HuH-7 (cell line): ENCODE results near the gene KRTAP5-9.
"Not testable (repeated sequence)": the region's sequence is repeated elsewhere in the genome, so short reads cannot be mapped to it uniquely, and the experiment has no call there.

Experiments used
- DNase-seq: peaks from one replicate; pipeline ENCODE4 v3.0.0; 2011; ENCODE audit warnings: low spot score

The KRTAP5-9 gene

DNA sequence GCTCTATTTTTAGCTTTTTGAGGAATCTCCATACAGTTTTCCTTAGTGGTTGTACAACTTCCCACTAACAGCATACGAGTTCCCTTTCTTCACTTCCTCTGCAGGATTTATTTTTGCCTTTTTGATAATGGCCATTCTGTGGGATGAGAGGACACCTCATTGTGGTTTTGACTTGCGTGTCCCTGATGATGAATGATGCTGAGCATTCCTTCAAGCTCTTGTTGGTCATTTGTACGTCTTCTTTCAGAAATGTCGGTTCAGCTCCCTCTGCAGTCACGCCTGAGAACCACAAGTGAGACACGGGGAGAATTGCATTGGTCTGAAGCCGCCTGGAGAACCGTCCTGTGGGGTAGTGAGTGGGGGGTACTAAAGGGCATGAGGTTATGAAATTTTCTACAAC, 15.2 kb downstream of the KRTAP5-9 start:
- peak; percentile 86 for DNase-seq

DNA sequence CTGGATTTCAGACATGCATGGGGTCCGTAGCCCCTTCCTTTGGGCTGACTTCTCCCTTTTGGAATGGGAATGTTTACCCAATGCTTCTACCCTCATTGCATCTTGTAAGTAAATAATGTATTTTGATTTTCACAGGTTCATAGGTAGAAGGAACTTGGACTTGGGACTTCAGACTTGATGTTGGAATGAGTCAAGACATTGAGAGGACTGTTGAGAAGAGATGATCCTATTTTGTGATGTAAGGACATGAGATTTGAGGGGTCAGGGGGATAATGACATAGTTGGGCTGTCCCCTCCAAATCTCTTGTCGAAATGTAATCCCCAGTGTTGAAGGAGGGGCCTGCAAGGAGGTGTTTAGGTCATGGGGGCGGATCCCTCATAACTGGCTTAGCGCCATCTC, 16.2 kb downstream of the KRTAP5-9 start:
- no peak for DNase-seq

DNA sequence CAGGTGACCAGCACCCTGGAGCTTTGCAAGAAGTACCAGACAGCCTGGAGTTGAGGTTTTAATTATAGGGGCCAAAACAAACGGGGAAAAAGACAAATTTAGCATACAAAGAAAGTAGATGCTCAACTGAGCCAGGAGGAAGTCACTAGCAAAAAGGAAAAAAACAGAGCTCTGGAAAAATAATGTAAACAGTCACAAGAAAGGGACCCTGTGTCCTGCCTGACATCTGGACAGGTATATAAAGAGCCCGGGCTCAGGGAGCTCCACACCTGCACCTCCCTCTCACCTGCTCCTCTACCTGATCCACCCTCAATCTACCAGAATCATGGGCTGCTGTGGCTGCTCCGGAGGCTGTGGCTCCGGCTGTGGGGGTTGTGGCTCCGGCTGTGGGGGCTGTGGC, 17.0 kb downstream of the KRTAP5-9 start, which contains the start of gene KRTAP5-10:
Gene KRTAP5-10 (plus strand): TSS at position 301 of the 400 bp plus-strand sequence. CDS start 25 bp downstream, at position 326.
- DNase-seq: no peak

DNA sequence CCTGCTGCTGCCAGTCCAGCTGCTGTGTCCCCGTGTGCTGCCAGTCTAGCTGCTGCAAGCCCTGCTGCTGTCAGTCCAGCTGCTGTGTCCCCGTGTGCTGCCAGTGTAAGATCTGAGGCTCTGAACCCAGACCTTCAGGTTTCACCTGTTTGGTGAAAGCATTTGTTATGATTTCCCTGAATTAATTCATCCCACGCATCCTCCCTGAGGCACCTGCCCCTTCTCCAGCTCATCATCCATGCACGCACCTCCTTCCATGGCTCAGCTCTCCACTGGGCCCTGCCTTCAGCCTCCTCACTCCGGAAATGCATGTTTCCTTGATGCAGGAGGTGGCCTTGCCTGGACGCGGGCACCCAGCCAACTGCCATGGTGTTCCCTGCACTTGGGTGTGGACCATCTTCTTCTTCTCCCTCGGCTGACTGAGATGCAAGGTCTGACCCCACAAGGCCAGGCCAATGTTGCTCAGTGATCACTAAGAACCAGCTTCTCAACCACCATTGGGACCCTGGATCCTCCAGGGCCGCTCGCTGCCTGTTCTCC, 17.9 kb downstream of the KRTAP5-9 start:
- DNase-seq: no peak

DNA sequence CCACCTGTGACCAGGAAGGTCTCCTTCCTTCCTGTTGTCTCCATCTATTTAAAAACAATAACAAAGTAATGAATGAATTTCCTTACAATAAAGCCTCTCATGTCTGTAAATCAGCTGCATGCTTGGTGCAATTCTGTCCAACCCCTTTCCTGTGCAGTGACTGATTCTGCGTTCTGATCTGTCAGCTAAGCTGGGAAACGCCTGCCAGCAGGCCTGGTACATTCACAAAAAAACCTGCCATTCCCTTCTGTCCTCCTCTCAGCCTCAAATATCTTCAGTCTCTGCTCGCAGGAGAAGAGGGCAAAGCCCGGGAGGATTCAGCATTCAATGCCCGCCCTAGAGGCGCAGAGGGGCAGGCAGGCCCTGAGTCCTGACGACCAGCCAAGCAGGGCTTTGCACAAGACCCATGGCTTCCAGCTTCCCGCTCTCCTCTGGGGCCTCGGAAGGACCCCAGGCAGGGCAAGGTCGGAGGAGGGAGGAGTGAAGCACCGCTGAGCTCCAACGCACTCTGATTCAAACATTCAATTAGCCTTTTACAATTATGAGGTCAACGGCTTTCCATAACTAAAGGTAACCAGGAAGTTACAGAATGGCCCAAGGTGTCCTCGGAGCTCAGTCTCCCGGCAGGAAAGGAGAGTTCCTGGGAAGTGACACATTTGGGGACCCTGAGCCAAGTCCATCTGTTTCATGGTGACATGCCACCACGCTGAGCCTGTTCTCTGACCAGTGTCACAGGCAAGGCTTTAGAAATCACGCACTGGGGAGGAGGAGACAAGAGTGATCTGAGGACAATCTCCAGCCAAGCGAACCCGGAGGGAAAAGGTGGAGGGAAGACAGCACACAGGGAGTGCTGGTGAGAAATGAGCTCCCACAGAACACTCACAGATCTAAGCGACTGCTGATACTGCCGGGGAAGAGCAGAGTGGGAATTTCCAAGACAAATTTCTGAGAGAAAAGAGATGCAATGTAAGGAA, 18.7 kb downstream of the KRTAP5-9 start:
- not testable (repeated sequence) for DNase-seq

DNA sequence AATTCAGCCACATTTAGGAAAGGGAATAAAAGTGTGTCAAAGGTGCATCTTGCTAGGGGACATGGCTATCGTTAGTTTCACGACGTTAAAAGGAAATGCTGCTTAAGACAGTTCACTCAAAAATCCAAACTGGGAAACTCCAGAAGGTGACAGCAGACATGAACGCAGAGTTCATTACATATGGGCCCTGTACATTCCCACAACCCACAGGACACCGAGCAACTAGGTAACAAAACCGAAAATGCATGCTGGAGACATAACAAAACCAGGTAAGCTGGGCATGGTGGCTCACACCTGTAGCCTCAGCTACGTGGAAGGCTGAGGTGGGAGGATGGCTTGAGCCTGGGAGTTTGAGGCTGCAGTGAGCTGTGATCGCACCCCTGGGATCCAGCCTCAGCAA, 19.4 kb downstream of the KRTAP5-9 start:
- DNase-seq: not testable (repeated sequence)

DNA sequence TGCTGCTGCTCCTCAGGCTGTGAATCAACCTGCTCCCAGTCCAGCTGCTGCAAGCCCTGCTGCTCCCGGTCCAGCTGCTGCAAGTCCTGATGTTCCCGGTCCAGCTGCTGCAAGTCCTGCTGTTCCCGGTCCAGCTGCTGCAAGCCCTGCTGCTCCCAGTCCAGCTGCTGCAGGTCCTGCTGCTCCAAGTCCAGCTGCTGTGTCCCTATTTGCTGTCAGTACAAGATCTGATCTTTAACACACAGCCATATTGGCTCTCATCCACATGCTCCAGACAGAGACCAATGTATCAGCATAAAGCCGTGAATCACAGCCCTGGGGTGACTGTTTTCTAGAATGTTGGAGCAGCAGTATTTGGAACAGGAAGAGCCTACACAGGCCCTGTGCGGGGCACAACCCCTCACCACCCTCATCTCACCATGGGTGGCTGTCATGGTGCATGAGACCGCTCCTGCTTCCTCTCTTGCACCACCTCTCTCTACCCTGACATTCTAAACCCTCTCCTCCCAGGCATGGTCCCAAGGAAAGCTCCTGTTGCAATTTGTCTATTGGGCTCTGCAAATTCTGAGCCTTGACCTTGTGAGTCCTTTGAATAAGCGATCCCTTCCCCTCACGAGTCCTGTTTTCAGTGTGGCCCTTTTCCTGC, 20.6 kb downstream of the KRTAP5-9 start:
- no peak for DNase-seq

DNA sequence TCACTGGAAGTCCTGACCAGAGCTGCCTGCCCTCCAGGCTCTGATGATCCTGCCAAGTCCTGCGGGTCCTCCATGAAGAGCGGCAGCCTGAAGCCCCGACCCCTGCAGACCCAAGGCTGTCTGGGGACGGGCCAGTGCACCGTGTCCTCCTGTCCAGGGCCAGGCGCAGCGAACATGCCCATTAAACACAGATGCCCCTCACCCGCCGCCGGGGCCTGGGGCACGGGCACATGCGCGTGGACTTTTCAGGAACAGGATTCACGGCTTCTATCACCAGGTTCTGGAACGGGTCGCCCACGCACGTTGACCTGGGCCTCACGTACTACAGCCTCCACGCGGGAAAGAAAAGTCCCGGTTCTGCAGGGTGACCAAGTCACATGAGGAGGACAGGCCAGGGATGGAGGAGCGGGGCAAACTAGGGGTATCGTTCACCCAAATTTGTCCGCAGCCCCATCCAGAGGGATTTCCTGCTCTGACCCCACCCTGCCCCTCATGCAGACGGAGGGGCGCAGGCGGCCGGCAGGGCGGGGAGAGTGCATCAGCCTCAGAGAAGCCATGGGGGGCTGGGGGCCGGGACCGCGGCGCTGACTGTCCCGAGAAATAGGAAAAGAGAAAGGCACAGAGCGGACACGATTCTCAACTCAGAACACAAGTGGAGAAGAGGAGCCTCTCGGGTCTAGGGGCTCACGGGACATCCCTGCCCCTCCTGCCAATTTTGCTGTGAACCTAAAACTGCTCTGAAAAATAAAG, 23.1 kb downstream of the KRTAP5-9 start:
- not testable (repeated sequence) for DNase-seq

DNA sequence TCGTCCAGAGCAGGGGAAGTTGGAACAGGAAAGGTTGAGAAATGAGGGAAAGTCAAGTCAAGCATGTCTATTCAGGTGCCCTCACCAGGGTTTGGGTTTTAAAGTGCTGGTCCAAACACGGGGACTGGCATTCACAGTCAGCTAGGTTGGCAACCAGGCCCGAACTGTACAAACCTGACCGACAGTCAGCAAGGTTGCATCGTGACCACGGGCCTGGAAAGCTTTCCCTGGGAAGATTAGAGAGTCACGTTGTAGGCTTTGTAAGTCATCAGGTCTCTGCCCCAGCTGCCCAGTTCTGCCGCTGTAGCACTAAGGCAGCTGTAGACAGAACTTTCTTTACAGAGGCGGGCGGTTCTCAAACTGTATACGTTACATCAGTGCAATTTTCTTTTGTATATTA, 24.6 kb downstream of the KRTAP5-9 start:
- DNase-seq: no peak

DNA sequence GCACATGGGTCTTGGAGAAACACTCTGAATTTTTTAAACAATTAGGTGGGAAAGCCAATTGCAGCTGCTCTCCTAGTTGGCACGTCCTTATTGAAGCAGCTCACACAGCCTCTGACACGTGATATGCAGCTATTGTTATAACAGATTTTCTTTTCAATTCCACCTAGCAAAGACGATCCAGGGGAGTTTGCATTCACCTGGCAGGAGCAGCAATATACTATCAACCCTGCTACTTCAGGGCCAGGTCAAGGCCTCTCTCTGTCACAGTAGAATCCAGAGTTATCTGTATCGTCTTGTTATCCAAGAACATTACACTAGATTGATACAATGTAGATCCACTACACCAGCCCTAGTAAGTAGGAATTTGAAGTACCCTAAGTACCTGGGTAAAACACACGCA, 26.2 kb downstream of the KRTAP5-9 start:
- DNase-seq: no peak

DNA sequence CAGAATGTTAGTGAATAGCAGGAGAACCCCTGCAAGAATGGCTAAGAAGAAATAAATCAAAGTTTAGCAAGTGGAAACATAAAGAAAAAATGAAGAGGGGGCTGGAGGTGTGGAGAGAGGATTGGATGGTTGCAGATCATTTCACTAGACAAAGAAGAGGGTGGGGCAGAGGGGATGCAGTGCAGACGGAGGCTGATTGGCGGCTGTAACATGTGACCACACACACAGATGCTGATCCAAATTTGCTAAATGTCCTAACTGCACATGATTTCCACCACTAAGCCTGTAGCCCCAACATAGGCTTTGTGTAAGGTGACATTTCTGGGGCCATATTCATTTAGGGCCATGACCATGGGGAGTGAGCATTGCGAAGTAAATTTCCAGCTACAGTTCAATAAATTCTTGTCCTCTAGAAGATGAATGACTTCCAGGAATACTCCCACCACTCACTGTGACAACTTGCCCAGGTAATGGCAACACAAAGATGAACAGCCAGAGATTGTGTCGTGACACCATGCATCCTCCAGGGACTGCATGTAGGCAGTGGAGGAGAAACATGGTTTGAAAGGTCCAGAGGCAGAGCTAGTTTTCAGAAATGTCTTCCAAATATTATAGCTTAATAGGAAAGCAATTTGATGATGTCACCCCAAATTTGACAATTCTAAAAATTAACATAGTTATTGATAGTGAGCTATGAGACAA, 27.7 kb downstream of the KRTAP5-9 start:
- no peak for DNase-seq

DNA sequence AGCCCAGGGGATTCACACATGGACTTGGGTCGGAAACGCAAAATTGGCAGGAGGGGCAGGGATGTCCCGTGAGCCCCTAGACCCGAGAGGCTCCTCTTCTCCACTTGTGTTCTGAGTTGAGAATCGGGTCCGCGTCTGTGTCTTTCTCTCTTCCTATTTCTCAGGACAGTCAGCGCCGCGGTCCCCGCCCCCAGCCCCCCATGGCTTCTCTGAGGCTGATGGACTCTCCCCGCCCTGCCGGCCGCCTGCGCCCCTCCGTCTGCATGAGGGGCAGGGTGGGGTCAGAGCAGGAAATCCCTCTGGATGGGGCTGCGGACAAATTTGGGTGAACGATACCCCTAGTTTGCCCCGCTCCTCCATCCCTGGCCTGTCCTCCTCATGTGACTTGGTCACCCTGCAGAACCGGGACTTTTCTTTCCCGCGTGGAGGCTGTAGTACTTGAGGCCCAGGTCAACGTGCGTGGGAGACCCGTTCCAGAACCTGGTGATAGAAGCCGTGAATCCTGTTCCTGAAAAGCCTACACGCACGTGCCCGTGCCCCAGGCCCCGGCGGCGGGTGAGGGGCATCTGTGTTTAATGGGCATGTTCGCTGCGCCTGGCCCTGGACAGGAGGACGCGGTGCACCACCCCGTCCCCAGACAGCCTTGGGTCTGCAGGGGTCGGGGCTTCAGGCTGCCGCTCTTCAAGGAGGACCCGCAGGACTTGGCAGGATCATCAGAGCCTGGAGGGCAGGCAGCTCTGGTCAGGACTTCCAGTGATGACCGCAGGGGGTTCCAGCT, 28.7 kb downstream of the KRTAP5-9 start:
- DNase-seq: not testable (repeated sequence)

DNA sequence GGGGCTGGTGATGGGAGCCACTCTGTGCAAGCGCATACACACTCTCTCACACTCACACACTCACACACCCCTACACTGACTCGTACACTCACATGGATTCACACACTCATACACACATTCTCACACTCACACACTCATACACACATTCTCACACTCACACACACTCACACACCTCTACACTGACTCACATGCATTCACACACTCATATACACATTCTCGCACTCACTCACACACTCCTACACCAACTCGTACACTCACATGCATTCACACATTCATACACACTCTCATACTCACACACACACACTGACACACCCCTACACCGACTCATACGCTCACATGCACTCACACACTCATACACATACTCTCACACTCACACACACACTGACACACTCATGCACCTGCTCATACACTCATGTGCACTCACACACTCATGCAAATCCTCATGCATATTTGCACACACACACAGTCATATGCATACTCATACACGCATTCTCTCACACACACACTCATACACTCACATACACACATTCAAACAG, 29.3 kb downstream of the KRTAP5-9 start:
- no peak for DNase-seq

DNA sequence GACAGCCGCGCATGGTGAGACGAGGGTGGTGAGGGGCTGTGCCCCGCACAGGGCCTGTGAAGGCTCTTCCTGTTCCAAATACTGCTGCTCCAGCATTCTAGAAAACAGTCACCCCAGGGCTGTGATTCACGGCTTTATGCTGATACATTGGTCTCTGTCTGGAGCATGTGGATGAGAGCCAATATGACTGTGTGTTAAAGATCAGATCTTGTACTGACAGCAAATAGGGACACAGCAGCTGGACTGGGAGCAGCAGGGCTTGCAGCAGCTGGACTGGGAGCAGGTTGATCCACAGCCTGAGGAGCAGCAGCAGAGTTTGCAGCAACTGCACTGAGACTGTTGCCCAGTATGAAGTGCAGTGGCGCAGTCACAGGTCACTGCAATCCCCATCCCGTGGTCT, 31.3 kb downstream of the KRTAP5-9 start:
- not testable (repeated sequence) for DNase-seq

DNA sequence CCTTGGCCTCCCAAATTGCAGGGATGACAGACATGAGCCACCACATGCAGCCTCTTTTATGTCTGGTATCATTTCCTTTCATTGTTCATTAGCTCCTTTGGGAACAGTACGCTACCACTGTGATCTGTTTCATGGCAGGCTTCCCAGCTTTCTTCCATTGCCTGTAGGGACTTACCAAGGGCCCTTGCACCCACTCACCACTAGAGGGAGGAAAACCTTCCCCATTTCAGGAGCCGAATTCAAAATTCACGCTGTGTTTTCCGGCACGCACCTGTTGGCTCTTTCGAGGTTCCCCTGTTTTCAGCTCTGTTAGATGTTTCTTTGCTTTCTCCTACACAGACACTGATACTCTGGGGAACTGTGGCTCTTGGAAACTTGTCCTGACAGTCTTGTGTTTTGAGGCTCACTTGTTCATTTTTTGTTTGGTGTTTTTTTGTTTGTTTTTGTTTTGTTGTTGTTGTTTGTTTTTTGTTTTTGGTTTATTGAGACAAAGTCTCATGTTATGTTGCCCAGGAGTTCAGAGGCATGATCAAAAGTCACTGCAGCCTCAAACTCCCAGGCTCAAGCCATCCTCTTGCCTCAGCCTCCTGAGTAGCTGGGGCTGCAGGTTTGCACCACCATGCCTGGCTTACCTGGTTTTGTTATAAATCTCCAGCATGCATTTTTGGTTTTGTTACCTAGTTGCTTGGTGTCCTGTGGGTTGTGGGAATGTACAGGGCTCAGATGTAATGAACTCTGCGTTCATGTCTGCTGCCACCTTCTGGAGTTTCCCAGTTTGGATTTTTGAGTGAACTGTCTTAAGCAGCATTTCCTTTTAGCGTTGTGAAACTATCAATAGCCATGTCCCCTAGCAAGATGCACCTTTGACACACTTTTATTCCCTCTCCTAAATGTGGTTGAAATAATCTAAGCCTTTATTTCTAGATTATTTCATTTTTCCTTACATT, 32.1 kb downstream of the KRTAP5-9 start:
- peak; percentile 81 for DNase-seq

DNA sequence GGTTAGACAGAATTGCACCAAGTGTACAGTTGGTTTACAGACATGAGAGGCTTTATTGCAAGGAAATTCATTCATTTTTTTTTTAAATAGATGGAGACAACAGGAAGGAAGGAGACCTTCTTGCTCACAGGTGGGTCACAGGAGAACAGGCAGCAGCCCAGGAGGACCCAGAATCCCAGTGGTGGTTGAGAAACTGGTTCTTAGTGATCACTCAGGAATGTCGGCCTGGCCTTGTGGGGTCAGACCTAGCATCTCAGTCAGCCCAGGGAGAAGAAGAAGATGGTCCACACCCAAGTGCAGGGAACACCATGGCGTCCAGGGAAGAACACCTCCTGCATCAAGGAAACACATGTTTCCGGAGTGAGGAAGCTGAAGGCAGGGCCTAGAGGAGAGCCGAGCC, 33.6 kb downstream of the KRTAP5-9 start:
- DNase-seq: no peak

DNA sequence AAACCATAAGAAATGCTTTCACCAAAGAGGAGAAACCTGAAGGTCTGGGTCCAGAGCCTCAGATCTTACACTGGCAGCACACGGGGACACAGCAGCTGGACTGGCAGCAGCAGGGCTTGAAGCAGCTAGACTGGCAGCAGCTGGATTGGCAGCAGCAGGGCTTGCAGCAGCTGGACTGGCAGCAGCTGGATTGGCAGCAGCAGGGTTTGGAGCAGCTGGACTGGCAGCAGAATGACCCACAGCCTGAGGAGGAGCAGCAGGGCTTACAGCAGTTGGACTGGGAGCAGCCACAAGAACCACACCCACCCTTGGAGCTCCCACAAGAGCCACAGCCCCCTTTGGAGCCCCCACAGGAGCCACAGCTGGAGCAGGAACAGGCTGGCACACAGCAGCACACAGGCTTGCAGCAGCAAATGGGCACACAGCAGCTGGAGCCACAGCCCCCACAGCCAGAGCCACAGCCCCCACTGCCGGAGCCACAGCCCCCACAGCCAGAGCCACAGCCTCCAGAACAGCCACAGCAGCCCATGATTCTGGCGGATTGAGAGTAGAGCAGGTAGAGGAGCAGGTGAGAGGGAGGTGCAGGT, 34.2 kb downstream of the KRTAP5-9 start, which contains the start of gene KRTAP5-11:
Gene KRTAP5-11 (minus strand): TSS at position 567 of the 587 bp plus-strand sequence. CDS start 38 bp downstream, at position 529.
- no peak for DNase-seq

DNA sequence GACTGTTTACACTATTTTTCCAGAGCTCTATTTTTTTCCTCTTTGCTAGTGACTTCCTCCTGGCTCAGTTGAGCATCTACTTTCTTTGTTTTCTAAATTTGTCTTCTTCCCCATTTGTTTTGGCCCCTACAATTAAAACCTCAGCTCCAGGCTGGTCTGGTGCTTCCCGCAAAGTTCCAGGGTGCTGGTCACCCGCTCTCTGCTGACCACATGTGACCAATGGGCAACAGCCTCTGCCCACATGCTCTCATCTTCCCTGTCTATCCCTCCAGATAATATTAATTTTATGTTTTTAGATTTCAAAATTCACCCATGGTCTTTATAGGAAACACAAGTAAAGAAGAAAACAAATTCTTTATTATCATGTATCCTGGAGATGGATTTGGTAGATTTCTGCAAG, 34.7 kb downstream of the KRTAP5-9 start:
- DNase-seq: not testable (repeated sequence)

DNA sequence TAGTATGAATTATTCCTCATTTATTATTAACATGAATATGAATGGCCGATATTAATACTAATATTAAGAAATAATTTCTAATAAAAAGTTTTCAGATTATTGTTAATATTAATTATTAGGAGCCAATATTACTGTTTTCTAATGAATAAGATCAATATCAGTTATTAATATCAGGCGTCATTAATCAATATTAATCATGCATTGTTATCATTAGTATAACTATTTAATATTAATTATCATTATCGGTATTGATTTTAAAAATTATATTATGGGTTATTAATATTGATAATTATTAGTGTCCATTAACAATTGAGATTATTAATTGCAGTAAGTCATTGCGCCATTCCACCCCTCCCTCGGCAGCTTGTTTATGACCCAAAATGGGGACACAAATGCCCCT, 37.5 kb downstream of the KRTAP5-9 start:
- DNase-seq: not testable (repeated sequence)
